Caco-2 (cell line): ENCODE measurements around the gene PNLIPRP2. TPM values are rescaled to one million over a fixed set of nuclear protein-coding genes. Genes with fewer than 3 reads are reported as not detected.

ENCODE experiments used
- BruUV-seq: library from RNA; stranded (reverse); fragments of 400-500 nt; replicated peaks from 2 replicates; lab custom pipeline; 2021; lab: Mats Ljungman, UMichigan
- CTCF ChIA-PET: fragments of 300-600 bp; sonication (Branson Sonifier 250); formaldehyde crosslinking; loops from one replicate; lab custom pipeline; 2022; ENCODE audit warnings: antibody characterized with exemption; lab: Charles Lee
- POLR2A ChIA-PET: fragments of 300-600 bp; sonication (Branson Sonifier 250); formaldehyde crosslinking; loops from one replicate; lab custom pipeline; 2022; ENCODE audit warnings: antibody characterized with exemption; lab: Charles Lee
- DNase-seq, 2 experiments: peaks; one replicate each; pipeline versions ENCODE4 v3.0.0 to v3.0.0-alpha.2; 2020 to 2022
- H3K27me3 ChIP-seq: replicated peaks from 2 replicates; pipeline ENCODE4 v1.6.0; 2011; ENCODE audit warnings: low read length; ENCODE audit not compliant: control insufficient read depth, insufficient read depth
- H3K36me3 ChIP-seq: 2 replicates; pipeline ENCODE4 v1.5.1; 2011; ENCODE audit warnings: low read length; ENCODE audit not compliant: control insufficient read depth, insufficient read depth
- H3K4me1 ChIP-seq: fragments of 250-450 bp; sonication (Bioruptor Pico); 2 replicates; pipeline ENCODE4 v1.5.1; 2020; ENCODE audit warnings: mild to moderate bottlenecking
- H3K4me3 ChIP-seq: 2 replicates; pipeline ENCODE4 v1.5.1; 2011; ENCODE audit warnings: low read depth, mild to moderate bottlenecking, control low read depth, low read length
- H3K9me3 ChIP-seq: fragments of 250-450 bp; sonication (Bioruptor Pico); 2 replicates; pipeline ENCODE4 v1.5.1; 2020; ENCODE audit warnings: mild to moderate bottlenecking, moderate library complexity
- H3K27ac Mint-ChIP-seq: one replicate; pipeline ENCODE4 v1.8.0; 2022; ENCODE audit warnings: mixed read lengths; ENCODE audit not compliant: unreplicated experiment
- H3K27me3 Mint-ChIP-seq: one replicate; pipeline ENCODE4 v1.8.0; 2022; ENCODE audit warnings: mixed read lengths; ENCODE audit not compliant: insufficient read depth, unreplicated experiment
- H3K36me3 Mint-ChIP-seq: one replicate; pipeline ENCODE4 v1.8.0; 2022; ENCODE audit warnings: mild to moderate bottlenecking, mixed read lengths; ENCODE audit not compliant: insufficient read depth, unreplicated experiment
- H3K4me1 Mint-ChIP-seq: one replicate; pipeline ENCODE4 v1.8.0; 2022; ENCODE audit warnings: low read depth, mixed read lengths; ENCODE audit not compliant: unreplicated experiment
- H3K4me3 Mint-ChIP-seq: one replicate; pipeline ENCODE4 v1.8.0; 2022; ENCODE audit warnings: mild to moderate bottlenecking, moderate library complexity, mixed read lengths; ENCODE audit not compliant: unreplicated experiment
- H3K9me3 Mint-ChIP-seq: one replicate; pipeline ENCODE4 v1.8.0; 2022; ENCODE audit warnings: mixed read lengths; ENCODE audit not compliant: unreplicated experiment
- intact Hi-C: fragments of 100-400 bp; cut with micrococcal nuclease; formaldehyde crosslinking; loops from one replicate; pipeline ENCODE4 v1.10.0; 2022; ENCODE audit not compliant: unreplicated experiment
- total RNA-seq: library from RNA; stranded (reverse); gene quantifications from 2 replicates; pipeline ENCODE4 v1.2.3, GENCODE V29; 2022
- TF ChIP-seq, protein P1 (sequence below), 2 experiments: fragments of 200-600 bp in 1 of 2; IDR thresholded peaks; 1 replicate in 1 of 2; 2 replicates in 1 of 2; pipeline versions ENCODE4 v1.5.1 to v1.8.0; 2011 to 2022; ENCODE audit warnings: antibody characterized with exemption in 1 of 2, control low read depth in 1 of 2, inconsistent platforms in 1 of 2, low read depth in 1 of 2, low read length in 1 of 2, mild to moderate bottlenecking in 1 of 2, moderate library complexity in 1 of 2; ENCODE audit not compliant: insufficient read depth in 1 of 2, severe bottlenecking in 1 of 2, unreplicated experiment in 1 of 2

Gene PNLIPRP2
- total RNA-seq, 1 experiment from 2014 or later: 1.00 TPM

DNA sequence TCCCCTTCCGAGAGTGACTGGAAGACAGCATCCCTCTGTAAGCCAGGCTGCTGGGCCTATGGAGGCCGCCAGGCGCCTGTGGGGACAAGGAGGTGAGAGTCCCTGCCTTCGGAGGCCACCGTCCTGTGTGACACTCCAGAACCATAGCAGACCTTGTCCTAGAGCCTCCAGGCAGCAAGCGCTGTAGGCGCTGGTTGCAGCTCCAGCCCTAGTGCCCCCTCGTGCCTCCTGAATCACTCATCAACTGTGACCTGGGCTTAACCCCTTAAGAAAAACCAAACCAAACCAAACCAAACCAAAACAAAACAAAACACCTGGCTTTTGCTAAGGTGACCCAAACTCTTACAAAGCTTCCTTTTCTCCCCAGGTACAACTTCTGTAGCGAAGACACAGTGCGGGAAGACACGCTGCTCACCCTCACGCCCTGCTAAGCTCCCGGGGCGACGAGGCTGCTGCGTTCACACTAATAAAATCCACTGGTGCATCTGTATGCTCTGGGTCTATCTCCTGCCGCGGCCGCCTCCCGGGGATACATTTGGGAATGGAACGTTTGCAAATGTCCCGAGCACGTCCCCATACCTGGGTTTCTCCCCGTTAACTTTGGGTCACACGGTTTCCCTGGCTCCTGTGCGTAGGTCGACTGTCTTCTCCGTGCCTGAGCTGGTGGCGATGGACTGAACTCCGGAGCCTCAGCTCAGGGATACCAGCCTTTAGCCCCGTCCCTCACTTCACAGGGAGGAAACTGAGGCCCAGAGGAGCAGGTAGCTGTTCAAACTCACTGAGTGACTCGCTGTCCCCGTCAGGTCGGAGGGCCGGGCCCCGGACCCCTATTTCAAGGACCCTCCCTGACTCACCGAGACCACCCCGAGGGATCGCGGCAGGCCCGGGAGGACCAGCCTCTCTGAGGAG lies 11.8 kb upstream of the PNLIPRP2 start:
- Mint-ChIP-seq H3K4me3 (peak overlapping the region; percentile 84), H3K27me3 (no peaks in the 10 kb centered on the region), H3K4me1 (no peaks in the 10 kb centered on the region), H3K36me3 (no peaks in the 10 kb centered on the region), H3K9me3 (no peaks in the 10 kb centered on the region), H3K27ac (peak overlapping the region; percentile 53)
- Histone ChIP-seq H3K36me3 (no peaks in the 10 kb centered on the region), H3K4me1 (peaks cover 4% of the 10 kb centered on the region; the same call in 1 of the 2 replicates), H3K9me3 (no peaks in the 10 kb centered on the region), H3K4me3 (peak overlapping the region; percentile 84), H3K27me3 (no peaks in the 10 kb centered on the region)
- ChIA-PET CTCF (interaction anchor here (0.6 kb wide), 1 partner anchor 841 kb away, joined by 3 read pairs; no protein-coding TSS in a partner anchor), POLR2A (no interaction called here)
- intact Hi-C loops: no loop called here
- BruUV-seq: TSS peak; percentile 55
- TF ChIP-seq, protein P1, sequence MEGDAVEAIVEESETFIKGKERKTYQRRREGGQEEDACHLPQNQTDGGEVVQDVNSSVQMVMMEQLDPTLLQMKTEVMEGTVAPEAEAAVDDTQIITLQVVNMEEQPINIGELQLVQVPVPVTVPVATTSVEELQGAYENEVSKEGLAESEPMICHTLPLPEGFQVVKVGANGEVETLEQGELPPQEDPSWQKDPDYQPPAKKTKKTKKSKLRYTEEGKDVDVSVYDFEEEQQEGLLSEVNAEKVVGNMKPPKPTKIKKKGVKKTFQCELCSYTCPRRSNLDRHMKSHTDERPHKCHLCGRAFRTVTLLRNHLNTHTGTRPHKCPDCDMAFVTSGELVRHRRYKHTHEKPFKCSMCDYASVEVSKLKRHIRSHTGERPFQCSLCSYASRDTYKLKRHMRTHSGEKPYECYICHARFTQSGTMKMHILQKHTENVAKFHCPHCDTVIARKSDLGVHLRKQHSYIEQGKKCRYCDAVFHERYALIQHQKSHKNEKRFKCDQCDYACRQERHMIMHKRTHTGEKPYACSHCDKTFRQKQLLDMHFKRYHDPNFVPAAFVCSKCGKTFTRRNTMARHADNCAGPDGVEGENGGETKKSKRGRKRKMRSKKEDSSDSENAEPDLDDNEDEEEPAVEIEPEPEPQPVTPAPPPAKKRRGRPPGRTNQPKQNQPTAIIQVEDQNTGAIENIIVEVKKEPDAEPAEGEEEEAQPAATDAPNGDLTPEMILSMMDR (IDR thresholded peaks at IDR 0.05; ENCODE audit: insufficient read depth in 1 of 2, low read depth in 1 of 2, low read length in 1 of 2, severe bottlenecking in 1 of 2, unreplicated experiment in 1 of 2): no peak
- peak in 1 of 2 experiments; percentile 30 for DNase-seq

DNA sequence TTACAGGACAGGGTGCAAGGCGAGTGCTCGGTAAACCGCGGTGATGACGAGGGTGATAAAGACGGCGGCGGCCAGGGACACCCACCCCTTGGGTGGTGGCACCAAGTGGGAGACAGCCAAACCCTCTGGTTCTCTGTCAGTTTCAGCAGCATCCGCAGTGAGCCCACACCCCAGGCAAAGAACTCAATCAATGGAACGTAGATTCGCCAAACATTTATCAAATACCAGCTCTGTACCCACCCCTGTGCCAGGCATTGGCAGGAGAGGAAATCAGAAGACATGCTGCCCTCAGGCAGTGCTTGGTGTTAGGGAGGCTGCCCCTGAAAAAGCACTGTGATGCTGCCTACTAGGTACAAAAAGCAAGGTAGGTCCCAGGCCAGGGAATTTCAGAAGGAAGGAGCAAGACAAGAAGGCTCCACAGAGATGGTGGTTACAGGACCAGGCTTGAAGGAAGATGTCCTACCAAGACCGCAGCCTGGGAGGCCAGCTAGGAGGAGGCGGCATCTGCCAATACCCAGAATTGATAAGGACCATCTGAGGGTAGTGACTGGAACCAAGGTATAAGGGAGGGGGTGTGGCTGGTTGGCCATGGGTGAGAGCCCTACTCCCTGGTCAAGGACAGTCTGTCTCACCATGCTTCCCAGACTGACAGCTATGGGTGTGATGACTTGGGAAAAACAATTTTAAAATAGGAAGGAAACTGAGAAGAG lies 10.2 kb upstream of the PNLIPRP2 start:
- peaks cover 4% of the 10 kb centered on the region; the same call in 1 of the 2 replicates for H3K4me1 ChIP-seq
- Mint-ChIP-seq H3K27me3 (no peaks in the 10 kb centered on the region), H3K4me3 (peak overlapping the region; percentile 84), H3K9me3 (no peaks in the 10 kb centered on the region), H3K4me1 (no peaks in the 10 kb centered on the region), H3K27ac (peak overlapping the region; percentile 53), H3K36me3 (no peaks in the 10 kb centered on the region)
- no peaks in the 10 kb centered on the region for H3K9me3 ChIP-seq
- ChIA-PET POLR2A (no interaction called here), CTCF (no interaction called here)
- H3K27me3 ChIP-seq: no peaks in the 10 kb centered on the region
- H3K36me3 ChIP-seq: no peaks in the 10 kb centered on the region
- H3K4me3 ChIP-seq: no peak overlapping the region
- BruUV-seq: no TSS peak
- TF ChIP-seq, protein P1 (IDR thresholded peaks at IDR 0.05; ENCODE audit: insufficient read depth in 1 of 2, low read depth in 1 of 2, low read length in 1 of 2, severe bottlenecking in 1 of 2, unreplicated experiment in 1 of 2): no peak
- intact Hi-C loops: no loop called here
- DNase-seq: no peak

DNA sequence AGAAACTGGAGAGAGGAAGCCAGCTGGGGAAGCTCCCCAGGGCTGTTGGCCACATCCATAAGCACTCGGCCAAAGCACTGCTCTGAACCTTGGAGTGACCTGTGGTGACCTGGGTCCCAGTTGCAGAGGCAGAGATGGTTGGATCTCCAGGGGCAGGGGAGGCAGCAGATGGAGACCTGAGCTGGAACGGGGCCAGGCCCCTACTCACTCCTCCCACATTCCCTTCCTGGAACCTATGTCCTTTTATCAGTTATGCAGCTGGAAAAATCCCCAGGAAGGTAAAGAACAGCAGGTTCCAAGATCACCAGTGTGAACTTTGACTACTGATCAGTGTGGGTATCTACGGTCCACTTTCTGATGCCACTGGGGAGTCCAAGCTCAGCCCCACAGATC lies 9.6 kb upstream of the PNLIPRP2 start:
- no peak for DNase-seq
- no peak overlapping the region for H3K4me3 ChIP-seq
- Mint-ChIP-seq H3K27ac (no peak overlapping the region), H3K4me1 (no peaks in the 10 kb centered on the region), H3K27me3 (no peaks in the 10 kb centered on the region), H3K36me3 (no peaks in the 10 kb centered on the region), H3K9me3 (no peaks in the 10 kb centered on the region), H3K4me3 (no peak overlapping the region)
- POLR2A ChIA-PET: no interaction called here
- intact Hi-C loops: no loop called here
- peaks cover 4% of the 10 kb centered on the region; the same call in 1 of the 2 replicates for H3K4me1 ChIP-seq
- no peaks in the 10 kb centered on the region for H3K27me3 ChIP-seq
- CTCF ChIA-PET: no interaction called here
- no peaks in the 10 kb centered on the region for H3K9me3 ChIP-seq
- no TSS peak for BruUV-seq
- TF ChIP-seq, protein P1 (IDR thresholded peaks at IDR 0.05; ENCODE audit: insufficient read depth in 1 of 2, low read depth in 1 of 2, low read length in 1 of 2, severe bottlenecking in 1 of 2, unreplicated experiment in 1 of 2): no peak
- H3K36me3 ChIP-seq: no peaks in the 10 kb centered on the region
